Measurements from ENCODE around the gene CASP10.

- no peak for TF ChIP-seq ZNF232 (CRISPR knock-in tag; IDR thresholded peaks at IDR 0.05)
- TF ChIP-seq USF2 (CRISPR knock-in tag; IDR thresholded peaks at IDR 0.05) = no peak
- no peak for TF ChIP-seq CTCF (IDR thresholded peaks at IDR 0.05)
- no peak for TF ChIP-seq ELF4 (CRISPR knock-in tag; IDR thresholded peaks at IDR 0.05; ENCODE audit: low read depth)
- no peak for TF ChIP-seq SP1 (CRISPR knock-in tag; conservative IDR thresholded peaks at IDR 0.05)
- TF ChIP-seq RELA (CRISPR knock-in tag; IDR thresholded peaks at IDR 0.05; ENCODE audit: borderline replicate concordance) = no peak
- TF ChIP-seq CREM (CRISPR knock-in tag; IDR thresholded peaks at IDR 0.05) = no peak
- no peak for TF ChIP-seq USF1 (CRISPR knock-in tag; IDR thresholded peaks at IDR 0.05)
- no peak for TF ChIP-seq ETV6 (CRISPR knock-in tag; IDR thresholded peaks at IDR 0.05)
- TF ChIP-seq ESRRA (CRISPR knock-in tag; IDR thresholded peaks at IDR 0.05; ENCODE audit: borderline replicate concordance) = no peak
- TF ChIP-seq MLX (CRISPR knock-in tag; IDR thresholded peaks at IDR 0.05) = no peak
- TF ChIP-seq MAX (CRISPR knock-in tag; IDR thresholded peaks at IDR 0.05) = no peak
- TF ChIP-seq NR1H2 (CRISPR knock-in tag; IDR thresholded peaks at IDR 0.05) = no peak
These were observed 61.9 kb downstream of the CASP10 start for GRCh38 chr2:201244829-201245228.

All from WTC11 (cell line).